ENCODE results near the gene RSL24D1.

- TF ChIP-seq CTCF (conservative IDR thresholded peaks at IDR 0.05; ENCODE audit: low read depth, low read length): no peak; the same call in 1 of the 2 replicates
- no peak for TF ChIP-seq EZH2 (IDR thresholded peaks at IDR 0.05; ENCODE audit: borderline replicate concordance, low read depth, low read length, poor library complexity, severe bottlenecking)
Observed at GRCh38 chr15:55197362-55197705, 593 bp upstream of the RSL24D1 start.

All from A673 (cell line).